DND-41 (cell line): ENCODE measurements around the gene SND1.

Experiments
- CTCF ChIP-seq: IDR thresholded peaks from 2 replicates; pipeline ENCODE4 v1.5.1; 2012; ENCODE audit warnings: borderline replicate concordance, low read length, moderate library complexity, mild to moderate bottlenecking; ENCODE audit not compliant: poor library complexity, severe bottlenecking; ENCODE audit errors: extremely low read depth
- EZH2 ChIP-seq: IDR thresholded peaks from 3 replicates; pipeline ENCODE4 v1.6.1; 2012; ENCODE audit warnings: borderline replicate concordance, low read depth, mild to moderate bottlenecking, moderate library complexity, low read length, inconsistent platforms; ENCODE audit not compliant: severe bottlenecking

- TF ChIP-seq CTCF = no peak
- no peak for TF ChIP-seq EZH2
Observed at GRCh38 chr7:128081808-128082207, 429.8 kb downstream of the SND1 start.
